ENCODE data around the gene ZSWIM6.

Gene ZSWIM6

GRCh38 chr5:61576556-61576955, 244.5 kb downstream of the ZSWIM6 start:
- no peak overlapping the region for H3K9ac ChIP-seq (ENCODE audit: low read length in 2 of 2)
- no peaks in the 10 kb centered on the region for H3K27me3 ChIP-seq (ENCODE audit: control insufficient read depth in 1 of 2, insufficient read depth in 2 of 2, low read length in 2 of 2)
- no peak overlapping the region for H3K27ac ChIP-seq (ENCODE audit: low read length)
- H3K36me3 ChIP-seq (ENCODE audit: control insufficient read depth in 2 of 2, insufficient read depth in 2 of 2, low read length in 2 of 2) = no peaks in the 10 kb centered on the region
- H3K9me3 ChIP-seq (ENCODE audit: control insufficient read depth in 2 of 2, low read length in 2 of 2) = no peaks in the 10 kb centered on the region
- no peak overlapping the region for H3K4me3 ChIP-seq (ENCODE audit: low read length in 2 of 2)
- no peaks in the 10 kb centered on the region for H3K4me1 ChIP-seq (ENCODE audit: control insufficient read depth, insufficient read depth, low read length)

GRCh38 chr5:61578858-61579503, 246.9 kb downstream of the ZSWIM6 start:
- Histone ChIP-seq H3K4me3 (ENCODE audit: low read length in 2 of 2) (no peak overlapping the region), H3K27ac (ENCODE audit: low read length) (no peak overlapping the region), H3K9ac (ENCODE audit: low read length in 2 of 2) (no peak overlapping the region), H3K9me3 (ENCODE audit: control insufficient read depth in 2 of 2, low read length in 2 of 2) (no peaks in the 10 kb centered on the region), H3K4me1 (ENCODE audit: control insufficient read depth, insufficient read depth, low read length) (no peaks in the 10 kb centered on the region), H3K36me3 (ENCODE audit: control insufficient read depth in 2 of 2, insufficient read depth in 2 of 2, low read length in 2 of 2) (no peaks in the 10 kb centered on the region), H3K27me3 (ENCODE audit: control insufficient read depth in 1 of 2, insufficient read depth in 2 of 2, low read length in 2 of 2) (no peaks in the 10 kb centered on the region)

GRCh38 chr5:61582205-61582820, 250.3 kb downstream of the ZSWIM6 start:
- no peak overlapping the region for H3K27ac ChIP-seq (ENCODE audit: low read length)
- no peaks in the 10 kb centered on the region for H3K36me3 ChIP-seq (ENCODE audit: control insufficient read depth in 2 of 2, insufficient read depth in 2 of 2, low read length in 2 of 2)

GRCh38 chr5:61582887-61583286, 250.8 kb downstream of the ZSWIM6 start:
- Histone ChIP-seq H3K9ac (ENCODE audit: low read length in 2 of 2) (no peak overlapping the region), H3K4me1 (ENCODE audit: control insufficient read depth, insufficient read depth, low read length) (no peaks in the 10 kb centered on the region), H3K27me3 (ENCODE audit: control insufficient read depth in 1 of 2, insufficient read depth in 2 of 2, low read length in 2 of 2) (peaks cover 0 to 2% of the 10 kb centered on the region in 2 donors), H3K27ac (ENCODE audit: low read length) (no peak overlapping the region), H3K36me3 (ENCODE audit: control insufficient read depth in 2 of 2, insufficient read depth in 2 of 2, low read length in 2 of 2) (no peaks in the 10 kb centered on the region), H3K9me3 (ENCODE audit: control insufficient read depth in 2 of 2, low read length in 2 of 2) (no peaks in the 10 kb centered on the region), H3K4me3 (ENCODE audit: low read length in 2 of 2) (no peak overlapping the region)

More at GRCh38 chr5:61582205-61582820, 250.3 kb downstream of the ZSWIM6 start:
- Histone ChIP-seq H3K4me1 (ENCODE audit: control insufficient read depth, insufficient read depth, low read length) (no peaks in the 10 kb centered on the region), H3K9ac (ENCODE audit: low read length in 2 of 2) (no peak overlapping the region), H3K27me3 (ENCODE audit: control insufficient read depth in 1 of 2, insufficient read depth in 2 of 2, low read length in 2 of 2) (peaks cover 0 to 2% of the 10 kb centered on the region in 2 donors), H3K9me3 (ENCODE audit: control insufficient read depth in 2 of 2, low read length in 2 of 2) (no peaks in the 10 kb centered on the region), H3K4me3 (ENCODE audit: low read length in 2 of 2) (no peak overlapping the region)

- no peaks in the 10 kb centered on the region for H3K36me3 ChIP-seq (ENCODE audit: control insufficient read depth in 2 of 2, insufficient read depth in 2 of 2, low read length in 2 of 2)
- no peak overlapping the region for H3K9ac ChIP-seq (ENCODE audit: low read length in 2 of 2)
- H3K27ac ChIP-seq (ENCODE audit: low read length) = no peak overlapping the region
- peaks cover 0 to 2% of the 10 kb centered on the region in 2 donors for H3K27me3 ChIP-seq (ENCODE audit: control insufficient read depth in 1 of 2, insufficient read depth in 2 of 2, low read length in 2 of 2)
- H3K4me1 ChIP-seq (ENCODE audit: control insufficient read depth, insufficient read depth, low read length) = no peaks in the 10 kb centered on the region
- no peak overlapping the region for H3K4me3 ChIP-seq (ENCODE audit: low read length in 2 of 2)
- H3K9me3 ChIP-seq (ENCODE audit: control insufficient read depth in 2 of 2, low read length in 2 of 2) = no peaks in the 10 kb centered on the region
Measured at GRCh38 chr5:61586096-61587084, 254.3 kb downstream of the ZSWIM6 start.

- H3K36me3 ChIP-seq (ENCODE audit: control insufficient read depth in 2 of 2, insufficient read depth in 2 of 2, low read length in 2 of 2) = no peaks in the 10 kb centered on the region
- H3K4me1 ChIP-seq (ENCODE audit: control insufficient read depth, insufficient read depth, low read length) = no peaks in the 10 kb centered on the region
- H3K9me3 ChIP-seq (ENCODE audit: control insufficient read depth in 2 of 2, low read length in 2 of 2) = no peaks in the 10 kb centered on the region
- peaks cover 0 to 2% of the 10 kb centered on the region in 2 donors for H3K27me3 ChIP-seq (ENCODE audit: control insufficient read depth in 1 of 2, insufficient read depth in 2 of 2, low read length in 2 of 2)
- H3K27ac ChIP-seq (ENCODE audit: low read length) = no peak overlapping the region
- no peak overlapping the region for H3K9ac ChIP-seq (ENCODE audit: low read length in 2 of 2)
- no peak overlapping the region for H3K4me3 ChIP-seq (ENCODE audit: low read length in 2 of 2)
Measured at GRCh38 chr5:61587125-61587524, 255.1 kb downstream of the ZSWIM6 start.

- no peaks in the 10 kb centered on the region for H3K9me3 ChIP-seq (ENCODE audit: control insufficient read depth in 2 of 2, low read length in 2 of 2)
- no peaks in the 10 kb centered on the region for H3K4me1 ChIP-seq (ENCODE audit: control insufficient read depth, insufficient read depth, low read length)
- peaks cover 0 to 2% of the 10 kb centered on the region in 2 donors for H3K27me3 ChIP-seq (ENCODE audit: control insufficient read depth in 1 of 2, insufficient read depth in 2 of 2, low read length in 2 of 2)
- H3K4me3 ChIP-seq (ENCODE audit: low read length in 2 of 2) = no peak overlapping the region
- H3K36me3 ChIP-seq (ENCODE audit: control insufficient read depth in 2 of 2, insufficient read depth in 2 of 2, low read length in 2 of 2) = no peaks in the 10 kb centered on the region
- H3K27ac ChIP-seq (ENCODE audit: low read length) = no peak overlapping the region
- H3K9ac ChIP-seq (ENCODE audit: low read length in 2 of 2) = no peak overlapping the region
Measured at GRCh38 chr5:61588216-61588615, 256.2 kb downstream of the ZSWIM6 start.

GRCh38 chr5:61589946-61590345, 257.9 kb downstream of the ZSWIM6 start:
- Histone ChIP-seq H3K27ac (ENCODE audit: low read length) (no peak overlapping the region), H3K9ac (ENCODE audit: low read length in 2 of 2) (no peak overlapping the region), H3K36me3 (ENCODE audit: control insufficient read depth in 2 of 2, insufficient read depth in 2 of 2, low read length in 2 of 2) (no peaks in the 10 kb centered on the region), H3K4me3 (ENCODE audit: low read length in 2 of 2) (no peak overlapping the region), H3K4me1 (ENCODE audit: control insufficient read depth, insufficient read depth, low read length) (no peaks in the 10 kb centered on the region), H3K27me3 (ENCODE audit: control insufficient read depth in 1 of 2, insufficient read depth in 2 of 2, low read length in 2 of 2) (no peaks in the 10 kb centered on the region), H3K9me3 (ENCODE audit: control insufficient read depth in 2 of 2, low read length in 2 of 2) (no peaks in the 10 kb centered on the region)

GRCh38 chr5:61590473-61590872, 258.4 kb downstream of the ZSWIM6 start:
- Histone ChIP-seq H3K9ac (ENCODE audit: low read length in 2 of 2) (no peak overlapping the region), H3K36me3 (ENCODE audit: control insufficient read depth in 2 of 2, insufficient read depth in 2 of 2, low read length in 2 of 2) (no peaks in the 10 kb centered on the region), H3K4me1 (ENCODE audit: control insufficient read depth, insufficient read depth, low read length) (no peaks in the 10 kb centered on the region), H3K27ac (ENCODE audit: low read length) (no peak overlapping the region), H3K4me3 (ENCODE audit: low read length in 2 of 2) (no peak overlapping the region), H3K27me3 (ENCODE audit: control insufficient read depth in 1 of 2, insufficient read depth in 2 of 2, low read length in 2 of 2) (no peaks in the 10 kb centered on the region), H3K9me3 (ENCODE audit: control insufficient read depth in 2 of 2, low read length in 2 of 2) (no peaks in the 10 kb centered on the region)

GRCh38 chr5:61591859-61592258, 259.8 kb downstream of the ZSWIM6 start:
- no peaks in the 10 kb centered on the region for H3K27me3 ChIP-seq (ENCODE audit: control insufficient read depth in 1 of 2, insufficient read depth in 2 of 2, low read length in 2 of 2)
- H3K9me3 ChIP-seq (ENCODE audit: control insufficient read depth in 2 of 2, low read length in 2 of 2) = no peaks in the 10 kb centered on the region
- H3K27ac ChIP-seq (ENCODE audit: low read length) = no peak overlapping the region
- H3K4me3 ChIP-seq (ENCODE audit: low read length in 2 of 2) = no peak overlapping the region
- H3K4me1 ChIP-seq (ENCODE audit: control insufficient read depth, insufficient read depth, low read length) = no peaks in the 10 kb centered on the region
- no peaks in the 10 kb centered on the region for H3K36me3 ChIP-seq (ENCODE audit: control insufficient read depth in 2 of 2, insufficient read depth in 2 of 2, low read length in 2 of 2)
- H3K9ac ChIP-seq (ENCODE audit: low read length in 2 of 2) = no peak overlapping the region

All from stomach smooth muscle (tissue), 2 donors.